ENCODE data around the gene CD163L1. TPM values are rescaled to one million over a fixed set of nuclear protein-coding genes. Genes with fewer than 3 reads are reported as not detected.

The CD163L1 gene
- polyA plus RNA-seq, 3 donors = 1.0 to 1.2 (median 1.1) TPM

DNA sequence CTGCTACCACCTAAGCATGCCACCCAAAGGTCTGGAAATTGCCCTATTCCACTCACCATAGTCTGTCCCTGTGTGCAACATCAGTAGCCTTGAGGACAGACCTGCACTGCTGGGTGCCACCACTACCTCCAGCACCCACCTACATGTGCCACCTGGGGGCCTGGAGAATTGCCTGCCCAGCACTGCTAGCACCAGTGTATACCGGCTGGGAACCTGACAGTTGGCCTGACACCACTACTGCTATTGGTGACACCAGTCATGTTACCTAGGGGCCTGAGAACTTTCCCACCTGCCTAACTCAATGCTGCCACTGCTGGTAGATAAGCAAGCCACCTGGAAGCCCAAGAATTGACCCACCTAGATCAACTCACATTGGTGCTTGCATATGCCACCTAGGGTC lies 60.8 kb downstream of the CD163L1 start:
- Histone ChIP-seq H3K4me1 (ENCODE audit: control insufficient read depth in 1 of 2, insufficient read depth in 2 of 2, low read length in 2 of 2) (no peaks in the 10 kb centered on the region), H3K9me3 (replicated peaks in 1 of 2; ENCODE audit: control insufficient read depth in 1 of 2, insufficient read depth in 1 of 2, low read length in 2 of 2) (peaks cover 0 to 3% of the 10 kb centered on the region in 2 donors), H3K4me3 (replicated peaks in 1 of 3; ENCODE audit: low read depth in 2 of 3, low read length in 3 of 3) (no peak overlapping the region), H3K27ac (ENCODE audit: low read depth in 1 of 2, low read length in 2 of 2) (no peak overlapping the region), H3K9ac (ENCODE audit: insufficient read depth, low read length, poor library complexity, severe bottlenecking) (no peak overlapping the region), H4K20me1 (ENCODE audit: insufficient read depth, low read length) (no peaks in the 10 kb centered on the region), H3K36me3 (replicated peaks in 1 of 2; ENCODE audit: control insufficient read depth in 1 of 2, insufficient read depth in 2 of 2, low read length in 2 of 2) (no peaks in the 10 kb centered on the region), H3K79me2 (ENCODE audit: insufficient read depth, low read length) (no peaks in the 10 kb centered on the region), H2AFZ (ENCODE audit: insufficient read depth, low read depth, low read length, poor library complexity, severe bottlenecking) (no peak overlapping the region), H3K4me2 (replicated peaks; ENCODE audit: extremely low read depth, low read length, poor library complexity, severe bottlenecking) (no peak overlapping the region), H3K27me3 (ENCODE audit: control insufficient read depth in 2 of 2, insufficient read depth in 2 of 2, low read length in 2 of 2) (no peaks in the 10 kb centered on the region)
- Mint-ChIP-seq H3K4me1 (no peaks in the 10 kb centered on the region), H3K9me3 (peaks cover 0 to 11% (median 6%) of the 10 kb centered on the region in 7 donors), H3K4me3 (no peak overlapping the region), H3K36me3 (no peaks in the 10 kb centered on the region), H3K27ac (no peak overlapping the region), H3K27me3 (ENCODE audit: low read depth in 3 of 3) (peaks cover 0 to 3% (median 0%) of the 10 kb centered on the region in 3 donors)
- no peak for DNase-seq
- intact Hi-C loops (cut with micrococcal nuclease) = no loop called here
- WGBS (ENCODE audit: insufficient coverage) = 100% methylated on average over 1 of the region's 1 CpG
- TF ChIP-seq, protein P1, sequence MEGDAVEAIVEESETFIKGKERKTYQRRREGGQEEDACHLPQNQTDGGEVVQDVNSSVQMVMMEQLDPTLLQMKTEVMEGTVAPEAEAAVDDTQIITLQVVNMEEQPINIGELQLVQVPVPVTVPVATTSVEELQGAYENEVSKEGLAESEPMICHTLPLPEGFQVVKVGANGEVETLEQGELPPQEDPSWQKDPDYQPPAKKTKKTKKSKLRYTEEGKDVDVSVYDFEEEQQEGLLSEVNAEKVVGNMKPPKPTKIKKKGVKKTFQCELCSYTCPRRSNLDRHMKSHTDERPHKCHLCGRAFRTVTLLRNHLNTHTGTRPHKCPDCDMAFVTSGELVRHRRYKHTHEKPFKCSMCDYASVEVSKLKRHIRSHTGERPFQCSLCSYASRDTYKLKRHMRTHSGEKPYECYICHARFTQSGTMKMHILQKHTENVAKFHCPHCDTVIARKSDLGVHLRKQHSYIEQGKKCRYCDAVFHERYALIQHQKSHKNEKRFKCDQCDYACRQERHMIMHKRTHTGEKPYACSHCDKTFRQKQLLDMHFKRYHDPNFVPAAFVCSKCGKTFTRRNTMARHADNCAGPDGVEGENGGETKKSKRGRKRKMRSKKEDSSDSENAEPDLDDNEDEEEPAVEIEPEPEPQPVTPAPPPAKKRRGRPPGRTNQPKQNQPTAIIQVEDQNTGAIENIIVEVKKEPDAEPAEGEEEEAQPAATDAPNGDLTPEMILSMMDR (IDR thresholded peaks at IDR 0.05) = no peak

DNA sequence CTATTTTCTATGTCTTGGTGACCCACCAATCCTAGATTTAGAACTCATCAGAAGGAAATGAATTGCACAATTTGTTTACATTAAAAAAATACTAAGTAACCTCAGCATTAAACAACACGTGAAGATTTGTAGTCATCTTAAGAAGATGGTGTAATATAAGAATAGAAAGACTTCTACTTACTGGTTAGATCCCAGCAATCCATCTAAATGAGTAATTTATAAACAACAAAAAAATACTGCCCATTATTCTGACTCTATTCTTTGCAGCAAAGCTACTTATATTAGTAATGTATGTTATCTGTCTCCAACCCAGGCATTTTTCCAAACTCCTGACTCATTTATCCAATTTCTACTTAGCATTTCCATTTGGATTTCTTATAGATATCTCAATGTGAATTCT lies 67.8 kb downstream of the CD163L1 start:
- Histone ChIP-seq H3K27ac (ENCODE audit: low read depth in 1 of 2, low read length in 2 of 2) (no peak overlapping the region), H2AFZ (ENCODE audit: insufficient read depth, low read depth, low read length, poor library complexity, severe bottlenecking) (no peak overlapping the region), H3K36me3 (replicated peaks in 1 of 2; ENCODE audit: control insufficient read depth in 1 of 2, insufficient read depth in 2 of 2, low read length in 2 of 2) (no peaks in the 10 kb centered on the region), H3K4me1 (ENCODE audit: control insufficient read depth in 1 of 2, insufficient read depth in 2 of 2, low read length in 2 of 2) (no peaks in the 10 kb centered on the region), H3K4me2 (replicated peaks; ENCODE audit: extremely low read depth, low read length, poor library complexity, severe bottlenecking) (no peak overlapping the region), H3K4me3 (replicated peaks in 1 of 3; ENCODE audit: low read depth in 2 of 3, low read length in 3 of 3) (no peak overlapping the region), H3K79me2 (ENCODE audit: insufficient read depth, low read length) (no peaks in the 10 kb centered on the region), H3K9me3 (replicated peaks in 1 of 2; ENCODE audit: control insufficient read depth in 1 of 2, insufficient read depth in 1 of 2, low read length in 2 of 2) (no peaks in the 10 kb centered on the region), H3K9ac (ENCODE audit: insufficient read depth, low read length, poor library complexity, severe bottlenecking) (no peak overlapping the region), H4K20me1 (ENCODE audit: insufficient read depth, low read length) (no peaks in the 10 kb centered on the region), H3K27me3 (ENCODE audit: control insufficient read depth in 2 of 2, insufficient read depth in 2 of 2, low read length in 2 of 2) (no peaks in the 10 kb centered on the region)
- peaks cover 0 to 7% (median 0%) of the 10 kb centered on the region in 3 donors for H3K27me3 Mint-ChIP-seq (ENCODE audit: low read depth in 3 of 3)
- H3K27ac Mint-ChIP-seq = no peak overlapping the region
- WGBS (ENCODE audit: insufficient coverage) = no CpG with 5 or more reads among the region's 1 CpG
- H3K4me3 Mint-ChIP-seq = no peak overlapping the region
- no peaks in the 10 kb centered on the region for H3K9me3 Mint-ChIP-seq
- no peaks in the 10 kb centered on the region for H3K36me3 Mint-ChIP-seq
- TF ChIP-seq, protein P1 (IDR thresholded peaks at IDR 0.05) = no peak
- no peak for DNase-seq
- peaks cover 5% of the 10 kb centered on the region for H3K4me1 Mint-ChIP-seq
- intact Hi-C loops (cut with micrococcal nuclease) = no loop called here

Measured in CD14-positive monocyte (primary cell).